Left renal pelvis (tissue), 4 donors: ENCODE data around the gene NR4A2. TPM values are rescaled to one million over a fixed set of nuclear protein-coding genes. Genes with fewer than 3 reads are reported as not detected.
"Not testable (repeated sequence)": the region's sequence is repeated elsewhere in the genome, so short reads cannot be mapped to it uniquely, and the experiment has no call there.

ENCODE experiments used
- DNase-seq, 4 donors: peaks; one replicate each; pipeline ENCODE4 v3.0.0-alpha.2; 2013; ENCODE audit warnings: low read depth in 4 of 4, low spot score in 3 of 4
- polyA plus RNA-seq, 4 donors: library from polyadenylated mRNA; unstranded; fragments of 120-200 nt; gene quantifications; one replicate each; pipeline ENCODE4 v1.2.1, GENCODE V29; 2013; ENCODE audit not compliant: insufficient read length in 4 of 4

The NR4A2 gene
- polyA plus RNA-seq, 4 donors: 0.58 to 4.4 (median 1.9) TPM

DNA sequence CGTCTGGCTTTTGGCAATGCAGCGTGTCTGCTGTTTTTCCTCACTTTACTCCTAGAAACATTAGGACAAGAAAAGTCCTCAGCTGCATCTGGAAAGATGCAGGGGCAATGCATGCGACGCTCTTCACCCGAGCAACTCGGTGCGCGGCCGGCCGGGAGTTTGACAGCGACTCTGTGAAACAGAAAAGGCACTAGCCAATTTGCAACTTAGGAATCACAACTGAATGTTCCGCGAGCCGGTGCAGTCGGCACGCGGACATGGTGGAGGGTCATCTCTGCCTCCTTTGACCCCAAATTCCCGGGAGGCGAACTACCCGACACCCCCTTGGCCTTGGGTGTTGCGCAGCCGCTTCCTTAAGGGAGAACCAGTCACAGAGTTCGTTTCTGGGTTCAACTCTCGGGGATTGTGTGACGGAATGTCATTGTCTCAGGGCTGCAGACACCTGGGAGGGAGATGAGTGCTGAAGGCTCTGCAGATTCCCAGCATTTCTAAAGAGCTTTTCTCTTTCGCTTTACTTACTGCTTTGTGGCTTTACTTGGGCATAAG lies 9.8 kb downstream of the NR4A2 start:
- no peak for DNase-seq

GRCh38 chr2:156322051-156322685 lies 10.4 kb downstream of the NR4A2 start:
- no peak for DNase-seq

DNA sequence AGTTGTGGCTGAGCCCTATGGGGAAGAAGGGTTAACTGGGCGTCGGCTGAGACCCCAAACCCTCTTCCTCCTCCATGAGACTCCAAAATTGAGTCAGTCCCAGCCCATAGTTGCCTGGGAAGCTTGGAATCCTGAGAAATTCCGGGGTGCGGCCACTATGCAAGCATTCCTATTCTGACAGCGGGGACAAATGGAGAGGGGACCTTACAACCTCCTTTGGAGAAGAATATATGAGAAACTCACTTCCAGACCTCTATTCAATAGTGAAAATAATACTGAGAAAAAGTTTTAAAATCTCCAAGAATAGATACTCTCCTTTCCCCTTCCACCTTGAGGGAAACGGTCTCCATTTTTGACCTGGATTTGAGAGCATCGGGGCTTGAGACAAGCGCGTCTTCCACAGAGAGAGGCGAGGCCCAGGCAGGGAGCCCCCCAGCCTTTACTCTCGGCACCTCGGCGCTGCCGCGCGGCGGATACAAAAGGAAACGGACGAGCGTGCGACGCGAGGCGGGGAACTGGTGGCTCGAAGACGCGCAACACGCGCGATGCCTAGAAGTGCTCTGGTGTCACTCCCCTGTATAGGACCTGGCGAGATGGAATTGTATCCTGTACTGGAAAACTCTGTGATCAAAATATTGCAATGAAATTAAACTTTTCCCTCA lies 11.1 kb downstream of the NR4A2 start:
- no peak for DNase-seq

DNA sequence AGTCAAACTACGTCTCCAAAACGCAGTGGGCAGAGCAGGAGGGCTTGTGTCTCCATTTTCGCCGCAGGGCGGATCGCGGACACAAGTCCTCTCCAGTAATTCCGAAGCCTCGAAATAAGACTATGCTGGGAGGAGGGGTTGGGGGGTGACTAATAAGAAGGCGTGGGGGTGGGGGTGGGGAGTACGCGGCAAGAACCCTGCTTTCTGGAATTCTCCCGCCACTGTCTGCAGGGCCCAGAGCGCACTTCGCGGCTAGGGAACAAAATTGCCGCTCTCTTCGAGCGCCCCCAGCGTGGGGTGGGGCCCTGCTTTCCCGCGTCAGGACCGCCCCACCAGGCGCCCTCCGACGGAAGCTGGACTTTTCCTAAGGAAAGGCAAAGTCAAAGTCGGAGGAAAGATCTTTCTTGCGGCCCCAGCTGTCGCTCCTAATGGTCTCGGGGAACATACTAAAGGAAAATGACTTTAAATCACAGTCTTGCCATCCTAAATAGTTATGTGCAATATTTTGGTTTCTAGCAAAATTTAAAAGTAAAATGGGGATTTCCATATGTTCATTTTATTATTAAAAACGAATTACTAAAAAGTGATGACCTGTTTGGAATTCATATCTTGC lies 11.9 kb downstream of the NR4A2 start:
- no peak for DNase-seq

DNA sequence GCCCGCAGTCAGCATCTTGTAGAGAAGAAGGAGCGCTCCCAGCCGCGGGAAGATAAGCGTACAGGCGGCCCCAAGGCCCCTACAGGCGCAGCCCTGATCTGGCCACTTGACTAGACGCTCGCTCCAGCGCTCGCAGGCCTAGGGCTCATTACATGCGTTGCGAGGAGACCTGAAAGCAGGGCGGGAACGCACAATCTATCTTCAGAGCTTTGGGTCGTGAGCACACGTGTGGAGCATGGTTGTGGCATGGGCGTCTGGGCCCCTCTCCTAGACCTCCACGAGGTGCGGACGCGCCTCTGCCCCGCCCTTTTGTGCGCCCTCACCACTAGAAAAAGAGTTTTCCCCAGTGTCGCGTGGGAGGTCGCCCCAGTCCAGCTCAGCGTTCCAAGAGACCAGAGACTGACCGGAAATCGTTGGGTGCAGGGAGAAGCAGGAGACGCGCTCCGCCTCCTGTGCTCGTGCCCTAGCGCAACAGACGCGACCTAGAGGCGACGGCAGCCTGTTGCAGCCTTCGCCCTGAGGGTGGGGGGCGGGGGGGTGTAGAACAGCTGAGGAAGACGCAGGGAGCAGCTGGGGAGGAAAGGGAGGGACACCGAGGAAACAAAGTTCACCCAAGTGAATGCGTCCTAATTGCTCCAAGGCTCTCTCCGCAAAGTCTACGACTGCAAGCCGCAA lies 12.6 kb downstream of the NR4A2 start:
- no peak for DNase-seq

GRCh38 chr2:156317631-156318030 lies 14.9 kb downstream of the NR4A2 start:
- no peak for DNase-seq

DNA sequence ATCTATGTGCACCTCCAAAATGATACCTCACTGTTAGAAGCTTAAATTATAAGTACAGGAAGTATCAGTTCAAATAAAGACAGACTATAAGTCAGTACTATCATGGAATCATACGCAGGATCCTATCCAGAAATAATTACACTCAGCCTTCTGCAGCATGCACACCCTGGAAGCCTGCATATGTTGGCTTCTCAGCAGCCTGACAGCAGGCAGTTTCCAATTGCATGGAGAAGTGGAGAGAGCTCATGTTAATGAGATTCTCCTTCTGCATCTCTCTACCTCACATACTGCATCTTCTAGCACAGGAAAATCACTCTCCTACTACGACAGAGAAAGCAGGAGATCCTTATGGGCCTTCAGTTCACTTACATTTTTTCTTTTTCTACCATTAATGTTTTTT lies 20.5 kb downstream of the NR4A2 start:
- no peak for DNase-seq

DNA sequence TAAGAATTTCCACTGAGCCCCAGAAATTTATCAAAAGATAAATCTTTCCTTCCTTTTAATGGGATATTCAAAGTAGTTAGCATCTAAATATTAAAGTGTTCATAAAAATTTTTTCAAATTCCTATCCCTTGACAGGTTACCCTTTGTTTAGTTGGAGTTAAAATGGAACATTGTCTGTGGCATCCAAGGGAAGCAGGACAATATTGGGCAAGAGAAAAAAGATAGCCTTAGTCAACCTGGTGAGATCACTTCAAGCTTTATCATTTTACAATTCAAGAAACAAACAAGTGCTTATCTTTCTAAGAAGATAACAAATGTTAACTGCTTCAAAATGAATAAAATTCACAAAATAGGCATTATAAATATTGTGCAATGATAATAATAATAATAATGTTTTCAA lies 21.7 kb downstream of the NR4A2 start:
- DNase-seq: no peak

DNA sequence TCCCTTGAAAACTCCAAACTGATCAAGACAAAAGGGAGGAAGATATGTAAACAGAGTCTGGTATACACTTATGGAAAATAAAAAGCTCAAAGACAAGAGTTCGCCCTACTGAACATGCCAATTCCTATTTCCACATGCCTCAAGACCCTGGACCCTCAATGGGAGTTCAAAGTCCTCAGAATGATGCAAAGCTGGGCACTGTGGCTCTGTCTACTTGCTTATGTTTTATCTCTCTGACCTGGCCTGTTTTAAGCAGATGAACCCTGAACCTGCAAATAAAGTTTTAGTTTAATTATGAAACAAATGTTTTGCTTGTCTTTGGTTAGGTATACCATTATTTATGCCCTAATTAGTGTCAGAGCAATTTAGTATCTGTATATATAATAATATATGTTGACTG lies 22.6 kb downstream of the NR4A2 start:
- no peak for DNase-seq

GRCh38 chr2:156309167-156309566 lies 23.4 kb downstream of the NR4A2 start:
- no peak for DNase-seq

DNA sequence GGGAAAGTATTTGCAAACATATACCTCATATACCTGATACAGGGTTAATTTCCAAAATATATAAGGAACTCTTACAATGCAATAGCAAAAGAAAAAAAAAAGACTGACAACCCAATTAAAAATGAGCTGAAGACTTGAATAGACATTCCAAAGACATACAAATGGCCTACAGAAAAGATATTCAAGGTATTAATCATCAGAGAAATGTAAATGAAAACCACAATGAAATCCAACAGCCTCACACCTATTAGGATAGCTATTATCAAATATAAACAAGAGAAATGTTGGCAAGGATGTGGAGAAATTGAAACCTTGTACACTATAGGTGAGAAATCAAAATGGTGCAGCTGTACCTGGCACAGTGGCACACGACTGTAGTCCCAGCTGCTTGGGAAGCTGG lies 25.7 kb downstream of the NR4A2 start:
- no peak for DNase-seq

DNA sequence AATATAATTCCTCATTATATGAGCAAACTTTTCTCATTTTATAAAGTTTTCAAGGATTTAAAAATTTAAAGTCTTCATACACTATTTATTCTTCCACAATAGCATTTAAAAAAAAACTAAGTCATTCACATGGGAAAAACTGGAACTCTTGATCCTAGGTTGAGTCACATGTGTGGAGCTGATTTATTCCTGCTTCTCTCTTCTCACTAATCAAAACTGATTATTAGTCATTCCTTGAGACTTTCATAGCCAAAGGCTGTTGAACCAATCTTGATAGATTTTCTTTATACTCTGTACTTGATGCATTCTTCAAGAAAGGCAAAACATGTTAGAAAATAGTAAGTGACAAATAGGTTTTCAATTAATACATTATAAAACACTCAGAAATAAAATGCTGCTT lies 27.4 kb downstream of the NR4A2 start:
- no peak for DNase-seq

- DNase-seq: no peak
These were observed 32.2 kb downstream of the NR4A2 start for GRCh38 chr2:156300337-156300736.

DNA sequence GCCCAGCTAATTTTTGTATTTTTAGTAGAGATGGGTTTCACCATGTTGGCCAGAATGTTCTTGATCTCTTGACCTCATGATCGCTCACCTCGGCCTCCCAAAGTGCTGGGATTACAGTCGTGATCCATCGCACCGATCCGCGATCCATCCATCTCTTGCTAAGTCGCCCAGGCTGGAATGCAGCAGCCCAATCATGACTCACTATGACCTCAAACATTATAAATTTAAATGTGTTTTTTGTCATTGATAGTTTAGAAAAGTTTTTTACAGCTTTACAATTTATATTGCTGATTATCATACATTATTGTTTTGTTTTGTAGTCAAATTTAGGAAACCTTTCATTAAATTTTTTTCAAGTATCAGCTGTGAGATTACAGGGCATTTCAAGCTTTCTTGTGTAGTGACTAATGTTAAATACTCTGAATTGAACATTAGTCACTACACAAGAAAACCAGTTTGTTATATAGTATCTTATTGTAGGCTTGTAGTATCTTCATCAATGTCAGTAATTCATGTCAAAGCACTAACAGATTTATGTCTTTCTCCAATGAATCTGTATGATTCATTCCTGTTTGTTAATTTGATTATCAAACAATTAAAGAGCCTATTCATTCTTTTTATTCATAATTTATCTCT lies 37.5 kb downstream of the NR4A2 start:
- no peak for DNase-seq

GRCh38 chr2:156293382-156293781 lies 39.1 kb downstream of the NR4A2 start:
- not testable (repeated sequence) for DNase-seq

- no peak for DNase-seq
These were observed 52.9 kb downstream of the NR4A2 start for GRCh38 chr2:156279446-156280150.
